ENCODE data around the gene TSGA10.

The TSGA10 gene

GRCh38 chr2:99156891-99157290 is 2.1 kb upstream of the TSGA10 start:
- DNase-seq (ENCODE audit: extremely low spot score), result no peak
- ChIA-PET POLR2A (no interaction called here), CTCF (interaction anchor here (1.4 to 5.0 kb wide), 3 partner anchors 10 to 20 kb away, joined by 4 to 26 read pairs (median 9); no protein-coding TSS in a partner anchor)
- no peak for TF ChIP-seq CTCF (IDR thresholded peaks at IDR 0.05; ENCODE audit: control extremely low read depth, extremely low read depth, low read depth, missing control alignments)

- TF ChIP-seq CTCF (IDR thresholded peaks at IDR 0.05; ENCODE audit: control extremely low read depth, extremely low read depth, low read depth, missing control alignments), result no peak
- ChIA-PET POLR2A (interaction anchor here (1.0 kb wide), 1 partner anchor 13 kb away, joined by 6 read pairs; no protein-coding TSS in a partner anchor), CTCF (interaction anchor here (0.7 kb wide), 1 partner anchor 183 kb away, joined by 3 read pairs; the partner anchor contains the start of gene EIF5B)
- no peak for DNase-seq (ENCODE audit: extremely low spot score)
Measured at GRCh38 chr2:99153921-99154604, 679 bp downstream of the TSGA10 start.

GRCh38 chr2:99152199-99152895 is 2.4 kb downstream of the TSGA10 start:
- POLR2A ChIA-PET, result no interaction called here
- no peak for DNase-seq (ENCODE audit: extremely low spot score)
- CTCF ChIA-PET, result no interaction called here
- TF ChIP-seq CTCF (IDR thresholded peaks at IDR 0.05; ENCODE audit: control extremely low read depth, extremely low read depth, low read depth, missing control alignments), result no peak

GRCh38 chr2:99150706-99151105 is 4.0 kb downstream of the TSGA10 start:
- no peak for TF ChIP-seq CTCF (IDR thresholded peaks at IDR 0.05; ENCODE audit: control extremely low read depth, extremely low read depth, low read depth, missing control alignments)
- ChIA-PET POLR2A (no interaction called here), CTCF (no interaction called here)
- no peak for DNase-seq (ENCODE audit: extremely low spot score)

- POLR2A ChIA-PET, result interaction anchor here (0.6 to 1.0 kb wide), 2 partner anchors 13 to 543 kb away, joined by 6 to 7 read pairs; partner anchors contain the start of genes LIPT1 and TSGA10
- DNase-seq (ENCODE audit: extremely low spot score), result peak; percentile 93
- TF ChIP-seq CTCF (IDR thresholded peaks at IDR 0.05; ENCODE audit: control extremely low read depth, extremely low read depth, low read depth, missing control alignments), result no peak
- CTCF ChIA-PET, result interaction anchor here (0.8 to 1.5 kb wide), 4 partner anchors 14 to 573 kb away, joined by 3 to 5 read pairs (median 3); partner anchors contain the start of genes LIPT1, TSGA10 and TXNDC9
Measured at GRCh38 chr2:99141110-99142108, 13.3 kb downstream of the TSGA10 start, which contains the start of gene C2orf15. C2orf15 (plus strand) TSS chr2:99141707; CDS start chr2:99150559, 8,852 bp downstream.

GRCh38 chr2:99140860-99141109 is 14.0 kb downstream of the TSGA10 start:
- no peak for TF ChIP-seq CTCF (IDR thresholded peaks at IDR 0.05; ENCODE audit: control extremely low read depth, extremely low read depth, low read depth, missing control alignments)
- CTCF ChIA-PET, result interaction anchor here (0.8 to 1.5 kb wide), 3 partner anchors 14 to 572 kb away, joined by 3 to 5 read pairs (median 3); partner anchors contain the start of genes LIPT1 and TSGA10
- peak; percentile 16 for DNase-seq (ENCODE audit: extremely low spot score)
- POLR2A ChIA-PET, result interaction anchor here (0.6 to 1.0 kb wide), 2 partner anchors 14 to 542 kb away, joined by 6 to 7 read pairs; partner anchors contain the start of genes LIPT1 and TSGA10
